HG03095 (cell line): ENCODE measurements around the gene TCF19.
"Not testable (repeated sequence)": the region's sequence is repeated elsewhere in the genome, so short reads cannot be mapped to it uniquely, and the experiment has no call there.

ENCODE experiments used
- ATAC-seq: cut with Tn5 transposase; IDR thresholded peaks from one replicate; pipeline ENCODE4 v1.9.1; 2021; ENCODE audit warnings: moderate library complexity; ENCODE audit not compliant: unreplicated experiment

Gene TCF19

GRCh38 chr6:31178143-31179041 lies 20.0 kb downstream of the TCF19 start:
- no peak for ATAC-seq

DNA sequence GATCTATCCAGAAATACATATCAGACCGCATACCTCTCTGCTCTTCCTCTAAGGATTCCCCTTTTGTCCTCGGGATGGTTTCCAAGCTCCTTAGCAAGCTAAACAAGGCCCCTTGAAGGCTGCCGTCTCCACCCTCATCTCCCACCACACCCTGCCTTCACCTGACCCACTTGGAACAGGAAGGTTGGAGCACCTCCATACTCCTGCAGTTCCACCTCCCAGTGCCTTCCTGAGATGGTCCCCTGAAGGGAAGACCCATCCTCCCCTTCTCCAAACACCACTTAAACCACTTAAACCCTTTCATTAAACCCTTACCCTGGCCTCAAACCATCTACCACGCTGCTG lies 20.6 kb downstream of the TCF19 start:
- ATAC-seq = no peak

DNA sequence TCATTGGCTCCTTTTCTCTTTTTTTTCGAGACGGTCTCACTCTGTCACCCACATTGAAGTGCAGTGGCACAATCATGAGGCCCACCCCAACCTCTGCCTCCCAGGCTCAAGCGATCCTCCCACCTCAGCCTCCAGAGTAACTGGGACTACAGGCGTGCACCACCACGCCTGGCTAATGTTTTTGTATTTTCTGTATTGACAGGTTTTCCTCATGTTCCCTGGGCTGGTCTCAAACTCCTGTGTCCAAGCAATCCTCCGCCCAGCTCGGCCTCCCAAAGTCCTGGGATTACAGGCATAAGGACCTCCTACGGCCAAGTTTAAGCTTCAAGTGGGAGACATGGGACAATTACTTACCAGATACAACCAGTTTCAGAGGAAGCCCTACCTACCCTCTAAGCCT lies 21.5 kb downstream of the TCF19 start:
- no peak for ATAC-seq

GRCh38 chr6:31180500-31180899 lies 22.1 kb downstream of the TCF19 start:
- ATAC-seq = no peak

- ATAC-seq = not testable (repeated sequence)
These were observed 24.9 kb downstream of the TCF19 start for GRCh38 chr6:31183287-31183686.

DNA sequence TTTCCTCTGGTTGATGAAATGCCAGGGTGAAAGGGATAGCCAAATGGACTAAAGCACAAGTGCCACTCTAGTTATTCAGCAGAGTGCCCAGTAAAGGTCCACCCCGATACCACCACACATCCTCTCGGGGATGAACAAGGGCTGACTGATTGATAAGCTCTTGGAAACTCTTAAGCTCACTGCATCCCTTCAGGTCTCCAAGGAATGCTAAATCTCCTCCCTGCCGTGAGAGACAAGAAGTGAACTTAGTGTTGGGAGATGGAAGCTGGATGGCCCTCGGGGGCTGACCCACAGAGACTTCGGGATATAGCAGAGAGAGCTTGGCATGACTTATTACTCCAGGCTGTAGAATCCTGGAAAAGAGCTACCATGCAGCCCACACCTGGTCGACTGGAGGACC lies 25.5 kb downstream of the TCF19 start:
- not testable (repeated sequence) for ATAC-seq

DNA sequence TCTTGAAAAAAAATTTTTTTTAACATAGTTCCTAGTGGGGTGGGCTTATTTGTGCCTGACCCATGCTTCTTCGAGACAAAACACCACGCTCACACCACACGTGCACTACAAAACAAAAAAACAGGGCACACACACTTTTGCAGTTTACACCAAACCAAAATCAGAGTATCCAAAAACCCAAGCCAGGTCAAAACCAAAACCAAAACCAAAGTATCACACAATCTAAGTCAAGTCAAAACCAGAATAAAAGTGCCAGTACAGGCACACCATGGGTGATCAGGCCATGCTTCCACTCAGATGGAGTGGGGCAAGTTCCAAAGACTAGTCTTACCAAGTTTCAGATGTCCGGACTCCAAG lies 27.3 kb downstream of the TCF19 start:
- ATAC-seq = not testable (repeated sequence)

- no peak for ATAC-seq
These were observed 27.8 kb downstream of the TCF19 start for GRCh38 chr6:31186052-31186734.

DNA sequence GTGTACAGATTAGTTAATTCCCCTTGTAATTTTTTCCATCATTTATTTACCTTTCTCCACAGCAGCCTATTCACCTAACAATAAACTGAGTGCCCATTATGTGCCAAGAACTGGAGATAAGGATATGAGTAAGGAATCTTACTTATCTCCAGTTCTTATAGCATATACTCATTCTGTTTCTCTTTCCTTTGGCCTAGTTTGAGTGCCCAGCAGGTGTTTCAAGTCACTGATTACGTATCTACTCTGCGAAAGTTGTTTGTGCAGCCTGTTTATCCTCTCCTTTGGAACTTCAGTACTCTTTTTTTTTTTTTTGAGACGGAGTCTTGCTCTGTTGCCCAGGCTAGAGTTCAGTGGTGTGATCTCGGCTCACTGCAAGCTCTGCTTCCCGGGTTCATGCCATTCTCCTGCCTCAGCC lies 29.4 kb downstream of the TCF19 start:
- no peak for ATAC-seq

GRCh38 chr6:31189223-31189622 lies 30.8 kb downstream of the TCF19 start:
- ATAC-seq = not testable (repeated sequence)

DNA sequence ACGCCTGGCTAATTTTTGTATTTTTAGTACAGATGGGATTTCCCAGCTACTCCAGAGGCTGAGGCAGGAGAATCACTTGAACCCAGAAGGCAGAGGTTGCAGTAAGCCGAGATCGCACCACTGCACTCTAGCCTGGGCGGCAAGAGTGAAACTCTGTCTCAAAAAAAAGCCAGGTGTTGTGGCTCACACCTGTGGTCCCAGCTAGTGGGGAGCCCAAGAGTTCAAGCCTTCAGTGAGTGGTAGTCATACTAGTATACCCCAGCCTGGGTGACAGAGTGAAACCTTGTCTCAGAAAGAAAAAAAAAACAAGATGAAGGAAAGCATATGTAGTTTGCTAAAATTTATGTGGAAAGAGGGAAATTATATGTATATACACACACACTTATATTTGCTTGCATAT lies 32.1 kb downstream of the TCF19 start:
- ATAC-seq = no peak

DNA sequence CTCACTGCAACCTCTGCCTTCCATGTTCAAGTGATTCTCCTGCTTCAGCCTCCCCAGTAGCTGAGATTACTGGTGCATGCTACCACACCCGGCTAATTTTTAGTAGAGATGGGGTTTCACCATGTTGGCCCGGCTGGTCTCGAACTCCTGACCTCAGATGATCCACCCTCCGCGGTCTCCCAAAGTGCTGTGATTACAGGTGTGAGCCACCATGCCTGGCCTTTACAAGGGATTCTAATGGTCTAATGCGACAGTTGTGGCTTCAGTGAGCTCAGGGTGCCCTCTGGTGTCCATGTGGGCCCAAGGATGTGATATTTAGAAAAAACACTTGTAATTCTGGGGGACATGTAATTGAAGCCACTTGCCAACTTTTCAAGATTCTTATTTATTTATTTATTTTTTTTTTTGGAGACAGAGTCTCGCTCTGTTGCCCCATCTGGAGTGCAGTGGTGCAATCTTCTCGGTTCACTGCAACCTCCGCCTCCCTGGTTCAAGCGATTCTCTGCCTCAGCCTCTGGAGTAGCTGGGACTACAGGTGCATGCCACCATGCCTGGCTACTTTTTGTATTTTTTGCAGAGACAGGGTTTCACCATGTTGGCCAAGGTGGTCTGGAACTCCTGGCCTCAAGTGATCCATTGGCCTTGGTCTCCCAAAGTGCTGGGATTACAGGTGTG lies 34.2 kb downstream of the TCF19 start:
- not testable (repeated sequence) for ATAC-seq

GRCh38 chr6:31193206-31193605 lies 34.8 kb downstream of the TCF19 start:
- ATAC-seq = no peak

- ATAC-seq = no peak
These were observed 35.9 kb downstream of the TCF19 start for GRCh38 chr6:31194061-31194834.

DNA sequence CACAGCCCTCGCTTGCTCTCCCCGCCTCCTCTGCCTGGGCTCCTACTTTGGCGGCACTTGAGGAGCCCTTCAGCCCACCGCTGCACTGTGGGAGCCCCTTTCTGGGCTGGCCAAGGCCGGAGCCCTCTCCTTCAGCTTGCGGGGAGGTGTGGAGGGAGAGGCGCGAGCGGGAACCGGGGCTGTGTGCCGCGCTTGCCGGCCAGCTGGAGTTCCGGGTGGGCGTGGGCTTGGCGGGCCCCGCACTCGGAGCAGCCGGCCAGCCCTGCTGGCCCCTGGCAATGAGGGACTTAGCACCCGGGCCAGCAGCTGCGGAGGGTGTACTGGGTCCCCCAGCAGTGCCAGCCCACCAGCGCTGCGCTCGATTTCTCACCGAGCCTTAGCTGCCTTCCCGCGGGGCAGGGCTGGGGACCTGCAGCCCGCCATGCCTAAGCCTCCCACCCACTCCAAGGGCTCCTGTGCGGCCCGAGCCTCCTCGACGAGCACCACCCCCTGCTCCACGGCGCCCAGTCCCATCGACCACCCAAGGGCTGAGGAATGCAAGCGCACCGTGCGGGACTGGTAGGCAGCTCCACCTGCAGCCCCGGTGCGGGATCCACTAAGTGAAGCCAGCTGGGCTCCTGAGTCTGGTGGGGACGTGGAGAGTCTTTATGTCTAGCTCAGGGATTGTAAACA lies 37.1 kb downstream of the TCF19 start:
- ATAC-seq = not testable (repeated sequence)

DNA sequence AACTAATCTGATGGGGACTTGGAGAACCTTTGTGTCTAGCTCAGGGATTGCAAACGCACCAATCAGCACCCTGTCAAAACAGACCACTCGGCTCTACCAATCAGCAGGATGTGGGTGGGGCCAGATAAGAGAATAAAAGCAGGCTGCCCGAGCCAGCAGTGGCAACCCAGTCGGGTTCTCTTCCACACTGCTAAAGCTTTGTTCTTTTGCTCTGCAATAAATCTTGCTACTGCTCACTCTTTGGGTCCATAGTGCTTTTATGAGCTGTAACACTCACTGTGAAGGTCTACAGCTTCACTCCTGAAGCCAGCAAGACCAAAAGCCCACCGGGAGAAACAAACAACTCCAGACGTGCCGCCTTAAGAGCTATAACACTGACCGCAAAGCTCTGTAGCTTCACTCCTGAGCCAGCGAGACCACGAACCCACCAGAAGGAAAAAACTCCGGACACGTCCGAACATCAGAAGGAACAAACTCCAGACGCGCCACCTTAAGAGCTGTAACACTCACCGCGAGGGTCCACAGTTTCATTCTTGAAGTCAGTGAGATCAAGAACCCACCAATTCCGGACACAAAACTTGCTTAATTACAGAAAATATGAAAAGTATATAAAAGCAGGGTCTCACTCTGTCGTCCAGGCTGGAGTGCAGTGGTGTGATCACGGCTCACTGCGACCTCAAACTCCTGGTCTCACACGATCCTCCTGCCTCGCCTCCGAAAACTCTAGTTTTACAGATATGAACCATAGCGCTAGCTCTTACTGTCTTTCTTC lies 38.0 kb downstream of the TCF19 start:
- not testable (repeated sequence) for ATAC-seq

DNA sequence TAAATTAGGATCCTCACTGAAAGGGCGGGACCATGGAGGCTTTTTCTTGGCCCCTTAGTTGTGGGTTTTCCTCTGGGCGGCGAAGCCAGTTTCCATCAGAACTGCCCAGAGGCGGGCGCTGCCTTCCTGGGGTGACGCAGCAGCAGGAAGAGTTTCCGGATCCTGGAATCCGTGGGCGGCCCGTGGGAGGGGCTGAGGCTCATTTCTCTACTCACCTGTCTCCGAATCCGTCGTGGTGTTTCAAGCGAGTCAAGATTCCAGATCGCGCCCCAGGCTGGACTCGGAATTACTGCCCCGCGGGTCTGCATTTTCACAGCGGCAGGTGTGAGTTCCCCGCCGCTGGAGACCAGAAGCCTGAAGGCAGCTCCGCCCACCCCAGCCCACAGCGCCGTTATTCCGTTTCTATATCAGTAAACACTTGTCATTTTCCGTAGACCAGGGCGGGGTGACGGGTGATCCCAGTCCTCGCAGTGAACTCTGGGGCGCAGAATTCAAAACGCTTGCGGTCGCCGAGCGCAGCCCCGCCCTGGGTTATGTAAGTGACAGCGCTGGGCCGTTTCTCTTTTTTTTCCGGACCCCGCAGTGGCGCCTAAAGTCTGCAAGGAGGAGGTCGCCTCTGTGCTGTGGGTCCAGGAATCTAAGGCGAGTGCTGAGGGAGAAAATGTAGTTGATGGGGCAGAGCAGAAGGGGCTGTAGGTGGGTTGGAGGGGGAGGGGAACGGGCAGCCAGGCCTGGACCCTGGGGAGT lies 39.3 kb downstream of the TCF19 start:
- peak; percentile 57 for ATAC-seq

DNA sequence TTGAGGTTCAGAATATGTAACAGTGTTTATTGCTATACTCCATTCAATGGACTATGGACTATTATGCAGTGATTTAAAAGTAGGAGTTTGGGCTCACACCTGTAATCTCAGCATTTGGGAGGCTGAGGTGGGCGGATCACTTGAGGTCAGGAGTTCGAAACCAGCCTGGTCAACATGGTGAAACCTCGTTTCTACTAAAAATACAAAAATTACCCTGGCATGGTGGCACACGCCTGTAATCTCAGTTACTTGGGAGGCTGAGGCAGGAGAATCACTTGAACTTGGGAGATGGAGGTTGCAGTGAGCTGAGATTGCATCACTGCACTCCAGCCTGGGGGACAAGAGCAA lies 40.7 kb downstream of the TCF19 start:
- not testable (repeated sequence) for ATAC-seq
